Body of pancreas (tissue), 4 donors: ENCODE results near the gene SLMAP. TPM values are rescaled to one million over a fixed set of nuclear protein-coding genes. Genes with fewer than 3 reads are reported as not detected.

Experiments used
- ATAC-seq: fragments of 150-250 bp; one replicate; pipeline ENCODE4 v1.9.1; 2016
- DNase-seq, 4 donors: peaks; one replicate each; pipeline ENCODE4 v3.0.0-alpha.2; 2019
- H3K27ac ChIP-seq, 4 donors: fragments of 200-600 bp; sonication (generic); 1 replicate in 3 of 4; 2 replicates in 1 of 4; pipeline versions ENCODE4 v1.5.1 to v1.6.1; 2016 to 2019; ENCODE audit warnings: mild to moderate bottlenecking in 1 of 4, mixed read lengths in 1 of 4, moderate library complexity in 1 of 4
- H3K27me3 ChIP-seq, 2 donors: fragments of 200-600 bp; sonication (generic); one replicate each; pipeline ENCODE4 v1.6.0; 2016; ENCODE audit warnings: mild to moderate bottlenecking in 1 of 2
- H3K36me3 ChIP-seq, 2 donors: fragments of 200-600 bp; sonication (generic); replicated peaks in 1 of 2; 2 replicates each; pipeline ENCODE4 v1.5.1; 2016; ENCODE audit warnings: low read depth in 2 of 2; ENCODE audit not compliant: insufficient read depth in 1 of 2
- H3K4me1 ChIP-seq: fragments of 200-600 bp; sonication (generic); one replicate; pipeline ENCODE4 v1.6.0; 2016
- H3K4me3 ChIP-seq, 2 donors: fragments of 200-600 bp; sonication (generic); 1 replicate in 1 of 2; 2 replicates in 1 of 2; pipeline ENCODE4 v1.5.1; 2016 to 2019
- H3K9me3 ChIP-seq, 3 donors: fragments of 200-600 bp; sonication (generic); 1 replicate in 2 of 3; 2 replicates in 1 of 3; pipeline ENCODE4 v1.5.1; 2016
- CTCF ChIP-seq, 7 experiments: fragments of 450-650 bp in 4 of 7; fragments of 200-600 bp in 3 of 7; sonication (generic) in 3 of 7; IDR thresholded peaks; one replicate each; pipeline ENCODE4 v1.5.1; 2016 to 2019; ENCODE audit warnings: antibody characterized with exemption in 7 of 7
- POLR2A ChIP-seq, 3 donors: fragments of 450-650 bp; IDR thresholded peaks; one replicate each; pipeline ENCODE4 v1.6.1; 2016; ENCODE audit warnings: antibody characterized with exemption in 3 of 3, mild to moderate bottlenecking in 2 of 3
- WGBS, 2 donors: methylation state at CpG; one replicate each; pipeline ENCODE4 v1.1.5; 2017; 5-methylcytosine and 5-hydroxymethylcytosine counted together
- intact Hi-C: fragments of 100-400 bp; cut with DNase I; formaldehyde crosslinking; loops from one replicate; pipeline ENCODE4 v1.15.1; 2023
- total RNA-seq, 2 donors: library from RNA; depleted of rRNA; stranded (reverse); fragments of >200 nt; gene quantifications; one replicate each; pipeline ENCODE4 v1.1.0, GENCODE V29; 2016

The SLMAP gene
- total RNA-seq, 2 donors from 2014 or later, result 36.6 TPM

DNA sequence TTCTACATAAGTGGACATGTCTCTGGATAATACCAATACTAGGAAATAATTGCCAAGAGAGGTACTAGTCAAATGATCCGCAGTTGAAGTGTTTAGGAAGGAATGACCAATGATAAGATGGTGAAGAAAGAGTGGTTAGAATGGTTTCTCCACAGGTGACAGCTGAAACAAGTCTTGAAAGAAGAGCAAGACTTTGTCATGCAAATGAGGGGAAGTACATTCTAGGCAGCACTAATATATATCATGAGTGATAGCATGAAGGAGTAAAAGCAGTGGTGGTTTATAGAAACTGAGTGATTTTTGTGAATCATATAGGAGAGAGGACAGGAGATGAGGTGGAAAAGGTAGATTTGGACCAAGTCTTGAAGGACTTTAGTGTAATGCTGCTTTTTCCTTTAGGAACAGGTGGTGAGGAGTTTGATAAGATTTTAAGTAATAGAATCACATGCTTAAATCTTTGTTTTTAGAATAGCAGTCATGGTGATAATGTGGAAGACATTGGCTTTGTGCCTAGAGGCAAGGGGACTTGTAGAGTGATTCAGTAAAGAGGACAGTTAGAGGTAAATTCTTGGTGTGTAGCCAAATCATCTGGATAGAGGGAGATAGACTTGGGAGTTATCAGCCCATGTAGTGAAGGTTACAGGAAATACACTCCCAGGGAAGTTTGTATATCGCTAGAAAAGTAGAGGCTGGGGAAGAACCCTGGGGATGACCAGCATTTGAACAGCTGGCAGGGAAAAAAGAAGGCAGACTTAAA lies 31.9 kb downstream of the SLMAP start:
- no peak for ATAC-seq
- intact Hi-C loops, result no loop called here
- H3K4me1 ChIP-seq, result peaks cover 29% of the 10 kb centered on the region
- no peak for DNase-seq
- H3K36me3 ChIP-seq, result no peaks in the 10 kb centered on the region
- no peaks in the 10 kb centered on the region for H3K9me3 ChIP-seq
- no peaks in the 10 kb centered on the region for H3K27me3 ChIP-seq
- TF ChIP-seq CTCF (IDR thresholded peaks at IDR 0.05), result no peak
- no peak for TF ChIP-seq POLR2A (IDR thresholded peaks at IDR 0.05)
- WGBS, 2 donors, result 51 to 54% methylated on average over 2 of the region's 2 CpGs
- no peak overlapping the region for H3K4me3 ChIP-seq
- H3K27ac ChIP-seq, result no peak overlapping the region

DNA sequence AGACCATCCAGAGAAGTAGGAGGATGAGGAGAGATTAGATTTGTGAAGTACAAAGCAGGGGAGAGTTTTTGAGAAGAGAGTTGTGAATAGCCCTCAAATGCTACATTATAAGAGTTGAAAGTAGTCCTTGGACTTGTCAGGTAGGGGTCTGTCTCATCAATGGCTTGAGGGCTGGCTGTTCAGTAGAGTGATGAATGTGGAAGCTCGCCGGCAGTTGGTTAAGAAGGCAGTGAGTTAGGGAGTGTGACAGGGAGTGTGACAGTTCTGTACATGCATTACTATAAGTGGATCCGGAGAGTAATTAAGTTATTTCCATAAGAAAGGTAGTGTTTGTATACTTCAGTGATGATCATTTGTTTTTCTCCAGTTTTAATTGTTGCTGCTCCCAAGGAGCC lies 32.5 kb downstream of the SLMAP start:
- ATAC-seq, result no peak
- Histone ChIP-seq H3K9me3 (no peaks in the 10 kb centered on the region), H3K27me3 (no peaks in the 10 kb centered on the region), H3K4me1 (peaks cover 24% of the 10 kb centered on the region), H3K36me3 (no peaks in the 10 kb centered on the region), H3K27ac (no peak overlapping the region), H3K4me3 (no peak overlapping the region)
- 89 to 90% methylated on average over 3 of the region's 3 CpGs for WGBS, 2 donors
- DNase-seq, result no peak
- no peak for TF ChIP-seq CTCF (IDR thresholded peaks at IDR 0.05)
- TF ChIP-seq POLR2A (IDR thresholded peaks at IDR 0.05), result no peak
- intact Hi-C loops, result no loop called here

- no peak overlapping the region for H3K4me3 ChIP-seq
- H3K27me3 ChIP-seq, result no peaks in the 10 kb centered on the region
- intact Hi-C loops, result no loop called here
- TF ChIP-seq CTCF (IDR thresholded peaks at IDR 0.05) (no peak), POLR2A (IDR thresholded peaks at IDR 0.05) (no peak)
- no peaks in the 10 kb centered on the region for H3K9me3 ChIP-seq
- DNase-seq (no peak), ATAC-seq (no peak)
- H3K4me1 ChIP-seq, result peaks cover 29% of the 10 kb centered on the region
- H3K36me3 ChIP-seq, result no peaks in the 10 kb centered on the region
- H3K27ac ChIP-seq, result no peak overlapping the region
- WGBS, 2 donors, result 79 to 87% methylated on average over 2 of the region's 2 CpGs
These were observed 35.1 kb downstream of the SLMAP start for GRCh38 chr3:57791245-57791644.

- no peaks in the 10 kb centered on the region for H3K9me3 ChIP-seq
- TF ChIP-seq CTCF (IDR thresholded peaks at IDR 0.05), result no peak
- TF ChIP-seq POLR2A (IDR thresholded peaks at IDR 0.05), result no peak
- H3K4me3 ChIP-seq, result no peak overlapping the region
- H3K27me3 ChIP-seq, result no peaks in the 10 kb centered on the region
- DNase-seq (no peak), ATAC-seq (no peak)
- WGBS, 2 donors, result 47 to 62% methylated on average over 1 of the region's 1 CpG
- H3K4me1 ChIP-seq, result peaks cover 29% of the 10 kb centered on the region
- H3K27ac ChIP-seq, result no peak overlapping the region
- no peaks in the 10 kb centered on the region for H3K36me3 ChIP-seq
- intact Hi-C loops, result no loop called here
These were observed 36.1 kb downstream of the SLMAP start for GRCh38 chr3:57792198-57792597.

DNA sequence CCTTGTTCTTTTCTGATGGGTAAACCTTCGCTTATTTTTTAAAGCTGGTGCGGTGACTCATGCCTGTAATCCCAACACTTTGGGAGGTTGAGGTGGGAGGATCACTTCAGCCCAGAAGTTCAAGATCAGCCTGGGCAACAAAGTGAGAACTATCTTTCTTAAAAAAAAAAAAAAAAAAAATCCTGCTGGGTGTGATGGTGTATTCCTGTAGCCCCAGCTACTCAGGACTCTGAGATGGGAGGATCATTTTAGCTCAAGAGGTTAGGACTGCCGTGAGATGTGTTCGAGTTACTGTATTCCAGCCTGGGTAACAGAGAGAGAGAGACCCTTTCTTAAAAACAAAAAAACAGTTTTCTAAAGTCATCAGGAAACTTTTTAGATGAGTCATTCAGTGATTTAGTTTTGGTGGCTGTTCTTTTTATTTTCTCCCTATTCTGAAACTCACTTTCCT lies 37.7 kb downstream of the SLMAP start:
- intact Hi-C loops, result no loop called here
- TF ChIP-seq POLR2A (IDR thresholded peaks at IDR 0.05), result no peak
- no peak for TF ChIP-seq CTCF (IDR thresholded peaks at IDR 0.05)
- WGBS, 2 donors, result 89 to 91% methylated on average over 4 of the region's 4 CpGs
- Histone ChIP-seq H3K27ac (no peak overlapping the region), H3K36me3 (no peaks in the 10 kb centered on the region), H3K27me3 (no peaks in the 10 kb centered on the region), H3K4me3 (no peak overlapping the region), H3K4me1 (peaks cover 33% of the 10 kb centered on the region), H3K9me3 (no peaks in the 10 kb centered on the region)
- DNase-seq (no peak), ATAC-seq (no peak)
